Astrocyte of the hippocampus (primary cell): ENCODE data around the gene TUBA8.
"Not testable (repeated sequence)": the region's sequence is repeated elsewhere in the genome, so short reads cannot be mapped to it uniquely, and the experiment has no call there.

Experiments
- DNase-seq: peaks from one replicate; pipeline ENCODE4 v3.0.0; 2011; ENCODE audit warnings: low read depth, low spot score

The TUBA8 gene

DNA sequence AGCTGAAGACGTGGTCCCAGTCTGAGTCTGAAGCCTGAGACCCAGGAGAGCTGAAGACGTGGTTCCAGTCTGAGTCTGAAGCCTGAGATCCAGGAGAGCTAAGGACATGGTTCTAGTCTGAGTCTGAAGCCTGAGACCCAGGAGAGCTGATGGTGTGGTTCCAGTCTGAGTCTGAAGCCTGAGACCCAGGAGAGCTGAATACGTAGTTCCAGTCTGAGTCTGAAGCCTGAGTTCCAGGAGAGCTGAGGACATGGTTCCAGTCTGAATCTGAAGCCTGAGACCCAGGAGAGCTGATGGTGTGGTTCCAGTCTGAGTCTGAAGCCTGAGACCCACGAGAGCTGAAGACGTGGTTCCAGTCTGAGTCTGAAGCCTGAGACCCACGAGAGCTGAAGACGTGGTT is 4.6 kb upstream of the TUBA8 start:
- DNase-seq = not testable (repeated sequence)

DNA sequence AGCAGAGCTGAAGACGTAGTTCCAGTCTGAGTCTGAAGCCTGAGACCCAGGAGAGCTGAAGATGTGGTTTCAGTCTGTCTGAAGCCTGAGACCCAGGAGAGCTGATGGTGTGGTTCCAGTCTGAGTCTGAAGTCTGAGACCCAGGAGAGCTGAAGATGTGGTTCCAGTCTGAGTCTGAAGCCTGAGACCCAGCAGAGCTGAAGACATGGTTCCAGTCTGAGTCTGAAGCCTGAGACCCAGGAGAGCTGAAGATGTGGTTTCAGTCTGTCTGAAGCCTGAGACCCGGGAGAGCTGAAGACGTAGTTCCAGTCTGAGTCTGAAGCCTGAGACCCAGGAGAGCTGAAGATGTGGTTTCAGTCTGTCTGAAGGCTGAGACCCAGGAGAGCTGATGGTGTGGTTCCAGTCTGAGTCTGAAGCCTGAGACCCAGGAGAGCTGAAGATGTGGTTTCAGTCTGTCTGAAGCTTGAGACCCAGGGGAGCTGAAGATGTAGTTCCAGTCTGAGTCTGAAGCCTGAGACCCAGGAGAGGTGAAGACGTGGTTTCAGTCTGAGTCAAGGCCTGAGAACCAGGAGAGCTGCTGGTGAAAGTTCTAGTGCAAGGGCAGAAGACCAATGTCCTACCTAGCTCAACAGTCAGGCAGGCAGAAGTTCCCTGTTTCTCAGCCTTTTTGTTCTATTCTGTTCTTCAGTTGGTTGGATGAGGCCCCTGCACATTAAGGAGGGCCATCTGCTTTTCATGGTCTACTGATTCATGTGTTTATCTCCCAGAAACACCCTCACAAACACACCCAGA is 3.9 kb upstream of the TUBA8 start:
- DNase-seq = not testable (repeated sequence)

DNA sequence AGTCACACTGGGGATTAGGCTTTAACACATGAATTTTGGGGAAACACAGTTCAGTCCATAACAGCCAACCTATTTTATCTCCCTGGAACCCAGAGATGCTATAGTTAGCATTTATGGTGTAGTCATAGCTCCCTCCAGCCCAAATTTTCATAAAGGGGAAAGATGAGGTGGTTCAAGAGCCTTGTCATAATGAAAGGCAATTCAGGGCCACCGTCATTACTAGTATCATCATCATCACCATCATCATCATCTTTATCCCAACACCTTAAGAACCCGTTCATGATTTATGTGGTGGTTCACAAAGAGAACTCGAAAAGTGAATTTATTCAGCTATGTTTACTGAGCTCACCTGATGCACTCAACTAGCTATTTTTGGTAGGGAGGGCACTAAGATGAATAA is 2.4 kb upstream of the TUBA8 start:
- DNase-seq = no peak

DNA sequence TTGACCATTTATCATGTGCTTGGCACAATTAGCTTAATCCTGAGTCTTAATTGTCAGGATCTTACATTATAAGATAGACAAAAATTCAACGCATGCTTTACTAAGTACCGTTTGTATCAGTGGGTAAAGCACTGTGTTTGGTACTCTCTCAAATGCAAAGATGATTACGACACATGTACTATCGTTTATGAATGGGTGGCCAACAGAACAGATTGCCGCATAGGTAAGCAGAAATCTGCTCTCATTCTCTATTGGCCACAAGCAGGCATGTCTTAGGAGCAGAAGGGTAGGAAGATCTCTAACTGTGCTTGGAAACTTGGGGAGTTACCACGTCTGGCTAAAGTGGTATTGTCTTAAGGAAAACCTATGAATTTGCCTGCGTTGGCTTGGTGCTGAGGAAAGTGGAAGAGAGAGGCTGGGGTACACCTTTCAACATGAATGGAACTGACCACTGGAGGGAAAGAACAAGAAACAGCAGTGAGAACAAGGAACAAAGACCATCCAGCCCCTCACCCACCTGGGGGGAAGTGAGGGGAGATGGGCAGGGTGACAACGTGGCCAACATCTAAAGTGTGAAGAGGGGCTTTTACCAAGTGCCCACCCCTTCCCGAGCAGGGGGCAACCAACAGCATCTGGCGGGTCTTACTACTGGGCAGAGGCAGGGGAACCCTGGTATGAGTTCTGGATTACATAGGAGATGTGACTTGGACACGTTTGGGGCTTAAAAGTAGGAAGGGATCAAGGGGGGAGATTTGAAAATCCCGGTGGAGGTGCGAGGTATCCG is 1.0 kb upstream of the TUBA8 start:
- peak; percentile 5 for DNase-seq

DNA sequence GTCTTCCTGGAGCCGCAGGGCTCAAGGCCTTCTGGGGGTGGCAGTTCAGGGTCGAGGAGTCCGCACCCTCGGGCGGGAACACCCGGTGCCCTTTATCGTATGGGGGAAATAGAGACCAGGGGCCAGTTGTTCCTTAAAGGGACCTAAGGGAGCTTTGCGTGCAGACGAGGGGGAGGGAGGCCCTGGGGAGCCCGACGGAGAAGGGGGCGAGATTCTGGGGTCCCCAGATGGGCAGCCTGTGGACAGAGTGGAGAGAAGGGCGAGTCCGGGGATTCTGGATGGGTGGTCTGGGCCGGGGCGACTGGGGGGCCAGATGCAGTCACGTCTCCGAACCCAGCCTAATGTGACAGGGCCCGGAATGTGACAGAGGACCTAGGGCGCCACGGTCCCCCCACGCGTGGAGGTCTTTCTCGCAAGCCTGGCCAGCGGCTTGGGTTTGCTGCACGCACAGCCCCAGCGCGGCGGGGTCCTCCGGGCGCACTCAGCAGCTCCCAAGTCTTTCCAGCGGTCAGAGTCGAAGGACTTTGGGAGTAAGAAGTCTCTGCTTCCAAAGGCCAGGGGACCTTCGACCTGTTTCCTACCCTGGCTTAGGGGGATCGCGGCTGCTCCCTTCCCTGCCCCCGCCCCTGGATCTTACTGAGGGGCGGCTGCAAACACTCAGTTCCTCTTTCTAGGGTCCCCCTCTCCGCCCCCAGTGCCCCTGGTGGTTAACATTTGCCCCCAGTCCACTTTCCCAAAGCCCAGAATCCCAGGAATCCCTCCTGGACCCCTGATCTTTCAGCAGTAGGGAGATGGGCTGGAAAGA is 547 bp downstream of the TUBA8 start:
- peak; percentile 6 for DNase-seq

DNA sequence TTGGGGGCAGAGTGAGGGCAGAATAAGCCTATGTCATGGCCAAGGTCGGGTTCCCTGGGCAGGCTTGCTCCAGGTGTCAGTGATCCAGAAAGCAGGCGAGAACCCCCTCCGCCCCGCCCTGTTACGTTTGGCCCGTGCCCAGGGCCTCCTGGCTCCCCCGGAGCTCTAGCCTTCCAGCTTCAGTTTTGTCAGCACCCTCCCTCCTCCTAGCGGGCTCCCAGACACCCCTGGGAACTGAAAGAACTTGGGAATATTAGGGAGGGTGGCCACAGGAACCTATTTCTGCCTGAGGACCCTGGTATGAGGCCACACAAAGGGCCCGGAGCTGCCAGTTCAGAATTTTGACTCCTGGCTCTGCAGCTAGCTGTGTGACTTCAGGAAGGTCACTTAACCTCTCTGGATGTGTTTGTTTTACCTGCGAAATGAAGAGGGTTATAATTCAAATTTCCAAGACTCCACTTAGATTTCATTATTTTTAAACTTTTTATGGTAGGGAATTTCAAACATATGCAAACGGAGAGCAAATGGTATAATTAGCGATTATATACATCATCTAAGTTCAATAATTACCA is 1.2 kb downstream of the TUBA8 start:
- DNase-seq = no peak

DNA sequence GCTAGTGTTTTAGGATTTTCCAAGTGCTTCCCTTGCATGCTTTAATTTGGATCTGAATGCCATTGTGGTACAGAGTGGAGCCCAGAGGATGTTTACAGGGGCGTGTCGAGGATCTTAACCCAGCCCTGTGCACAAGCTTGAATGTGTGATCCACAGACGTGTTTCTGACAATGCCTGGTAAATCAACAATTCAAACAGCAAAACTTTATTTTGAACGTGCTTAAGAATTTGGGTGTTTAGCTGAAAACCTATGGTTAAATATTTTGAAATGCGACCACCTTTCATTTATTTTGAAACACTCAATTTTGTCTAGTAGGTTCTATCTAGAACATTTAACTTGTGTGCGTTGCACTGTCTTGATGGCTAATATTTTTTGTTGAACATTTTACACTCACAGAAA is 1.8 kb downstream of the TUBA8 start:
- DNase-seq = no peak

DNA sequence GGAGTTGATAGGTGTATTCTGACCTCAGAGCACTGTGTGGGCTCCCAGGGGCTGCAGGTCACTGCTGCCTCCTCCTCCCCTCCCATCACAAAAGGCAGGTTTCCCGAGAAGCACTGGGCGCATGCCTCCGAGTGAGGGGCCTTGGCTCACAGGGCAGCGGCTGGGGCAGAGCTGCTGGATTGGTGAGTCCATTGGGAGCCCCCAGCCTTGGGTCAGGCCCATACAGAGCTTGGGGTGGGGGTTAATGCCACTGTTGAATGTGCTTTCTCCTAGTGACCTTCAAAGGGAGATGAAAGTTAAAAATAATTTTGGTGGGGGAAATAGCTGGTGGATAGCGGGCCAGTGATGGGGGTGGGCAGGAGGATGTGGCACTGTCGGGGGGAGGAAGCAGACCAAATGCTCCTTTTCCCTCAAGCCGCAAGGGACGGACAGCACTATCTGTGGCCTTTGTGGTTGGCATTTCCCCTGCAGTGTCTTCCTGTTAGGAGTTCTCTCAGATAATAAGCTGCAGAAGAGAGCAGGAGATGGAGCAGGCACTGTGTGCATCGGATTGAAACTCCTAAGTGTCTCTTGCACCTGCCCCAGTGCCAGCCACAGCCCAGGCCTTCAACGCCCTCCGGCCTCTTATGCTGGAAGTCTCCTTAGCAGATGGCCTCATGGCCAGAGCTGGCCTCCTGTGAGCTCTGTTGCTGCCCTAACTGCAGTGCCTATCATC is 3.2 kb downstream of the TUBA8 start:
- DNase-seq = no peak

DNA sequence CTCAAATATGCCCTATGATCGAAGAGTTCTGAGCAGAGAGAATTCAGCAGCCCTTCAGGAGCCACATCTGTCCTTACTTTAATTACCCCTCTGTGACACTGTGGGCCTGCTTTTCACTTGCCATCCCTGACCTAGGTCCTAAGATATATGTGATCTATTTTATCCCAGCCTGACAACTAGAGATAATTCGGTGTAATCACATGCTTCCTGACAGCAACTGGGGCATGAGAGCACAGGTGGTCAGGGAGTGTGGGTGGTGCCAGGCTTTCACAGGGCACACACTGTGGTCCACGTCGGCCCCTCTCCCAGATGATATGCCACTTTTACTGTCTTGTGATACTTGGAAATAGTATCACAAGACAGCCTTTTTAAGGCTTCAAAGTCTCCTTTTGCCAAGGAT is 3.9 kb downstream of the TUBA8 start:
- DNase-seq = no peak

DNA sequence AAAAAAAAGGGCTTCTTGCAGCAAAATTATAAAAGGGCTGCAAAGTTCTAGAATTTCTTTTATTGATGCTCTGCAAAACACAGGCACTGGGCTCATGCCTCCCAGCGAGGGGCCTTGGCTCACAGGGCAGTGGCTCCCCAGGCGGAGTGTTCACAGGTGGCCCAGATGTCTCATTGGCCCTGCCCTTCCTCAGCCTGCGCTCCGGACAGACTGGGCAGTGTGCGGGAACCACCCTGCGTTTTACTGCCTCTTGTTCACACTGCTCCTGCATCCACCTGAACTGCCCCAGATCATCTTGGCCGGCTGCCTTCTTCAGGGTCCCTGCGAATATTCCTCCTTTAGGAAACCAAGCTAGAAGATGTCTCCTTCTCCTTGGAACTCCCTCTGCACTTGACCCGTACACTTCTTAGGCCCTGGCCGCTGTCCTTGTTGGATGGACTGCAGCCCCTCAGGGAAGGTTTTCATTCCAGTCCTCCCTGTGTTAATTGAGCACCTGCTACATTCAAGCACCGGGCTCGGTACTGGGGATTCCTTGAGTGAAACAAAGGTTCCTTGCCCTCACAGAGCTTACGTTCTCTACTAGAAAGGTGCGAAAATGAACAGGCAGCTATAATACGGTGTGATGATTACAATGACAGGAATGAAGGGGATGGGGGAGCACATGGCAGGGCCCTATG is 4.5 kb downstream of the TUBA8 start:
- no peak for DNase-seq

DNA sequence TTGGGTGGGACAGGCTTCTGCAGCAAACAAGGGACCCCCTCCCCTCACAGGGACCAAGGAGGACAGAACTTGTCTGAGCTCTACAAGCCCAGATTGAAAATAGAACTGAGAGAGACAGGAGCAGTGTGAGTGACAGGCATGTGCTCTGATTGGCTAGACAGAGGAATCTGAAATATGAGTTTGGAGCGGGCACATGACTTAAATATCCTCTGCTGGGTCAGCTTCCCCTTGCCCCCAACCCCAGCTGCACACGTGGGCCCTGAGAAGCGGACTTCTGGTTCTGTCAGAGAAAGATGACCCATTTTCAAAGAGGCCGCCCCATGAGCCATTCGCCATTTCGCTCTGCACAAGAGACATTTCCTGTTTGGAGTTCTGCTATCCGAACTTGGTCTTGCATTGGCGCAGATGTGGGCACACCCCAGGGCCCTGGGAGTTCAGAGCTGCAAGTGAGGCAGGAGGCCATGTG is 5.3 kb downstream of the TUBA8 start:
- DNase-seq = no peak

DNA sequence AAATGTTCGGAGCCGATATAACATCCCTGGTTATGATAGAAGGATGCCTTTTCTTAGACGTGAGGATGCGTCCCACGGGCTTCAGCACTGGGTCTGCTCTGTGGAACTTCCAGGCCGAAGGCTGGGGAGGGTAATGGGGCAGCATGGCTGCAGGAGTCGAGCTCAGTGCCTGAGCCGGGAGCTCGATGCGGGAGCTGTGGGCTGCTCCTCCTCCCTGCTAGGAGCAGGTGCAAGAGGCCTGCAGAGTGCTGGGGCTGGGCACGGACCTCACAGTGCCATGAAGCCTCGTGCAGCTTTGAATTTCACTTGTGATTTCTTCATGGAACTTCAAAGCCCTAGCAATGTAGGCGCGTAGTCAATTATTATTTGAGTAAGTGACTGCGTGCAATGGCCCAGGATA is 6.0 kb downstream of the TUBA8 start:
- no peak for DNase-seq

DNA sequence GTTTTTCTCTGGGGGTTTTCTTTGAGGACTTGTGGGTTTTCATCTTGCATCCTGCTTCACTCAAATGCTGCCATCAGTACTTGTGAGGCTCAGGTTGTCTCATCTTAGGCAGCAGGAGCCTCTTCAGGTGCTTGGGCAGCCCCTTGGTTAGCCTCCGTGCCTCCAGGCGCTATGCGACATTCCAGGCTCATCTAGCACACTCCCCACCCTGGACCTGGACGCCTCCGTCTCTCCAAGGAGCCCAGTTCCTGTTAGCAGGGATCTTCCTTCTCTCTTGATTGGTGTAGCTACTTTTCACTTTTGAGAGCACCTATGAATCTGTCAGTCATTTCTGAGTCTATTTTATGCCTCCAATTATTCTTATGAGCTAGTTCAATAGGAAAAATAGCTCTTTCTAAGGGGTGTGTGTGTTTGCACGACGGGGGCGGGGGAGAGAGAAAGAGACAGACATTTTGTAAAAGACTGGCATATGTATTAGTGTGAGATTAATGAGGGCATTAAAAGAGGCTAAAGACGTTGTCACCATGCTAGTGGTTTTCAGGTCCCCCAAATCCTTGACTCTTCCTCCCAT is 7.8 kb downstream of the TUBA8 start:
- no peak for DNase-seq

DNA sequence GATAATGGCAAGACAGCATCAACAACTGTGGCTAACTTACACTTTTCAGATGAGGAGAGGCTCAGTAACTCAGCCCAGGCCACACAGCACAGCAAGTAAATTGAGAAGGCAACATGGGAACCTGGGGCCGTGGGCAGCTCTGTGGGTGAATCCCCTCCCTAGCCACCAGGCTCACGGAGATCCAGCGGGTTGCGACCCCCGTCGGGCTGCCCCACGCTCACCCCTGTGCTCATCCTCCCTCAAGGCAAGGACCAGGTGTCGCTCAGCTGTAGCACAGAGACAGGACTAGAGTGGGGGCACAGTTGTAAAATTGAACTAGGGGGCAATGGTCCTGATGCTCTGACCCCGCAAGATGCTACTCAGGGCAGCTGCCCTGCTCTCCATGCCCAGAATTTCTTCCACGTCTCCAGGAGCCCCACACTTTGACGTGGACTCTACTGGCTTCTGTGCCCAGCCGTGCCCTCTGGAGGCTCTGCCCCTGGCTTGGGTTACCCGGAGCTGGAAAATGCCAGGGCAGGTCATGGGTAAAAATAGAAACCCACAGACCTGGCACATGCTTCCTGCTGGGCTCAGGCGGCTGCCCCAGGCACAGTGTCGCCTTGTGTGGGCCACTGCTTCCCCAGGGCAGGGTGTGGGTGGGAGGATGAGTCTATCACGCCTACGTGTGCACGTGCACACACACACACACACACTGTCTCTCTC is 9.0 kb downstream of the TUBA8 start:
- DNase-seq = no peak

DNA sequence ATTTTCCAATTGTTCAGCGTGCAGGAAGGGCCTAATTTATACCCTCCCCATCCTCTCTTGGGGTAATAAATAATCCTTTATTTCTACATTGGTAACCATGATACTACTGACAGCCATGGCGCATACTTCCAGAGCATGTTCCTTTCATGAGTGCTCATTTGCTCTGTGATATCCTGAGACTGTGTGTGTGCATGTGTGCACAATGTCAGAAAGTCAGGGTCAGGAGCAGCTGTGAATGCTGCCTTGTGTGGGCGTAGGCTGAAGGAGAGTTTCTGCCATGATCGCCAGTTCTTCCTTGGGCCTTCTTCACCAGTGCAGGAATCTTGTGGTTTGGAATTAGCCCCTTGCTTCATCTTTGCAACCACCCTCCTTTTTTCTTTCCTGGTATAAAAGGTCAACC is 10.2 kb downstream of the TUBA8 start:
- DNase-seq = no peak

DNA sequence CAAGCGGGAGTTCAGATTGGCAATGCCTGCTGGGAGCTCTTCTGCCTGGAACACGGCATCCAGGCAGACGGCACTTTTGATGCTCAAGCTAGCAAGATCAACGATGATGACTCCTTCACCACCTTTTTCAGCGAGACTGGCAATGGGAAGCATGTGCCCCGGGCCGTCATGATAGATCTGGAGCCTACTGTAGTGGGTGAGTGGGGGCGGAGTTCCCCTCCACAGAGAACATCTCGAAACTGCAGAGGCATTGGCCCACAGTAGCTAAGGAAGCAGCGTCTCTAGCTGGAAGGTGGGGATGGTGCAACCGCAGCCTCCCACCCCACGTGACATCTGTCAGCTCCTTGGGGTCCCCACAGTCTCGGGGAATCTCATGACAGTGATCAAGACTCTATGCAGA is 10.9 kb downstream of the TUBA8 start:
- no peak for DNase-seq

DNA sequence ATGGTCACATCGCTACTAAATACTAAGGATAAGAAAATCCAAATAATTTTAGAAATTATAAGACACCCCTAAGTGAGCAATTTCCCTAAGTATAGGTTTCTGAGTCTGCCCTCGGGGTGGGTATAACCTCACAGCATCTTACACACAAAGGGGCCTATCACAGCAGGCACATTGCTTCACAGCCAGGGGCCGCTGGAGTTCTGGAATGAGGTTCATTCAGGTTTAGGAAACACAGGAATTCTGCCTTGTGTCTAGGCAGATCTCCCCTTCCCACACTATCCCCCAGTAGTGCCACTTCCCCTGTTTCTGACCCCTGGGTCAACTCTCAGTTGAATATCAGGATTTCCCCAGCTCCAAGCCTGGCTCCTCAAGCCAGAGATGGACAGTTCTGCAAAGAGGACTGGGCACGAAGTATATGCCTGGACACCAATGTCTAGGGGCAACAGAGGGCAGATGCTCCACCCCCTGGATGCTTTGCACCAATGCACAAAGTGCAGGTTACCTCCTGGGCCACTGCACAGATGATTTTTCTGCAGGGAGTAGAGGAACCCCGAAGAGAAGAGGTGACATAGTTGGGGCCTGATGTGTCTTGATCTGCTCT is 11.4 kb downstream of the TUBA8 start:
- no peak for DNase-seq

DNA sequence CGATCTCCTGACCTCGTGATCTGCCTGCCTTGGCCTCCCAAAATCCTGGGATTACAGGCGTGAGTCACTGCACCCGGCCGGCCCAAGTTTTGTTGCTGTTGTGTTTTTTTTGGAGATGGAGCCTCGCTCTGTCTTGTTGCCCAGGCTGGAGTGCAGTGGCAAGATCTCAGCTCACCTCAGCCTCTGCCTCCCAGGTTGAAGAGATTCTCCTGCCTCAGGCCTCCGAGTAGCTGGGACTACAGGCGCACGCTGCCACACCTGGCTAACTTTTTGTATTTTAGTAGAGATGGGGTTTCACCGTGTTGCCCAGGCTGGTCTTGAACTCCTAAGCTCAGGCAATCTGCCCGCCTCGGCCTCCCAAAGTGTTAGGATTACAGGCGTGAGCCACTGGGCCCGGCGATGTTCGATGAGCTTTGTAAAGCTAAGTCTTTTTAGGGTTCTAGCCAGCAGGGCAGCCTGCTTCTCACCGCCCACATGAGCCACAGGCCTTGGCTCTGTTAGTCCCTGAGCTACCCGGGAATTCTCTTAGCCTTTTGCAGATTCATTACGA is 12.9 kb downstream of the TUBA8 start:
- DNase-seq = not testable (repeated sequence)

DNA sequence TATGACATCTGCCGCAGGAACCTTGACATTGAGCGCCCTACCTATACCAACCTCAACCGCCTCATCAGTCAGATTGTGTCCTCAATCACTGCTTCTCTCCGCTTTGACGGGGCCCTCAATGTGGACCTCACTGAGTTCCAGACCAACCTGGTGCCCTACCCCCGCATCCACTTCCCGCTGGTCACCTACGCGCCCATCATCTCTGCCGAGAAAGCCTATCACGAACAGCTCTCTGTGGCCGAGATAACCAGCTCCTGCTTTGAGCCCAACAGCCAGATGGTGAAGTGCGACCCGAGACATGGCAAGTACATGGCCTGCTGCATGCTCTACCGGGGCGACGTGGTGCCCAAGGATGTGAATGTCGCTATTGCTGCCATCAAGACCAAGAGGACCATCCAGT is 16.0 kb downstream of the TUBA8 start:
- DNase-seq = no peak
